ENCODE results near the gene ACTN4. TPM values are rescaled to one million over a fixed set of nuclear protein-coding genes. Genes with fewer than 3 reads are reported as not detected.
A peak's percentile ranks its signal among the peaks of the same experiment; 100 is the strongest.

ACTN4 gene
- total and polyA plus RNA-seq, 2 experiments from 2014 or later = 68.9 to 427 TPM

- TF ChIP-seq, protein P1, sequence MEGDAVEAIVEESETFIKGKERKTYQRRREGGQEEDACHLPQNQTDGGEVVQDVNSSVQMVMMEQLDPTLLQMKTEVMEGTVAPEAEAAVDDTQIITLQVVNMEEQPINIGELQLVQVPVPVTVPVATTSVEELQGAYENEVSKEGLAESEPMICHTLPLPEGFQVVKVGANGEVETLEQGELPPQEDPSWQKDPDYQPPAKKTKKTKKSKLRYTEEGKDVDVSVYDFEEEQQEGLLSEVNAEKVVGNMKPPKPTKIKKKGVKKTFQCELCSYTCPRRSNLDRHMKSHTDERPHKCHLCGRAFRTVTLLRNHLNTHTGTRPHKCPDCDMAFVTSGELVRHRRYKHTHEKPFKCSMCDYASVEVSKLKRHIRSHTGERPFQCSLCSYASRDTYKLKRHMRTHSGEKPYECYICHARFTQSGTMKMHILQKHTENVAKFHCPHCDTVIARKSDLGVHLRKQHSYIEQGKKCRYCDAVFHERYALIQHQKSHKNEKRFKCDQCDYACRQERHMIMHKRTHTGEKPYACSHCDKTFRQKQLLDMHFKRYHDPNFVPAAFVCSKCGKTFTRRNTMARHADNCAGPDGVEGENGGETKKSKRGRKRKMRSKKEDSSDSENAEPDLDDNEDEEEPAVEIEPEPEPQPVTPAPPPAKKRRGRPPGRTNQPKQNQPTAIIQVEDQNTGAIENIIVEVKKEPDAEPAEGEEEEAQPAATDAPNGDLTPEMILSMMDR (conservative IDR thresholded peaks at IDR 0.05; ENCODE audit: low read depth in 2 of 2) = no peak
Observed at GRCh38 chr19:38713227-38713649, 65.8 kb downstream of the ACTN4 start (continued).

DNA sequence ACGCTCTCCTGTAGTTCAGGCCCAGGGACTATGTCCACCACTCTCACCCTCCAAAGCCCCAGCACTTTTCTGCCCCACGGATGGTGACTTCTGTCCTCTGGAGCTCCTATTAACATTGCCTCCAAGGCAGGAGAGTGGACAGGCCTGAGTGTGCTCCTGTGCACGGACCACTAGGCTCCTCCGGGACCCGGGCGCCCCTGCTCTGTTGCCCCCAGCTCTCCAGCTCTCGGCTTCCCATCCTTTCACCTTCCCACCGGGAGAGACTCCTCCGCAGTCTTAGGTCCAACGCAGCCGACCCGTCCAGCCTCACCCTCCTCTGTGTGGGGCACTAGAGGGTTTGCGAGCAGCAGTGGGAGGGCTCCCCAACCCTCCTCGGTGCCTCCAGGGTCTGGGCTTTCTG, 66.4 kb downstream of the ACTN4 start:
- Mint-ChIP-seq H3K4me1 (0 out of 3 replicates have a peak, but pooled peaks cover 2% of the 10 kb centered on the region), H3K36me3 (ENCODE audit: low read depth) (peaks cover 71% of the 10 kb centered on the region), H3K27ac (peak overlapping the region; percentile 49; the same call in 1 of the 2 replicates), H3K4me3 (no peak overlapping the region), H3K9me3 (no peaks in the 10 kb centered on the region; the same call in 2 of the 3 replicates), H3K27me3 (ENCODE audit: insufficient read depth, low read depth, poor library complexity) (peaks cover 23% of the 10 kb centered on the region)
- Histone ChIP-seq H4K20me1 (replicated peaks; ENCODE audit: insufficient read depth) (no peaks in the 10 kb centered on the region; the same call in none of the 2 replicates), H3K4me1 (ENCODE audit: insufficient read depth) (no peaks in the 10 kb centered on the region), H3K36me3 (ENCODE audit: insufficient read depth) (peaks cover 39% of the 10 kb centered on the region), H3K27me3 (ENCODE audit: insufficient read depth) (no peaks in the 10 kb centered on the region), H3K4me3 (no peak overlapping the region), H3K9me2 (ENCODE audit: insufficient read depth) (no peaks in the 10 kb centered on the region), H2AFZ (no peak overlapping the region), H3K79me2 (replicated peaks; ENCODE audit: insufficient read depth) (no peaks in the 10 kb centered on the region), H3K4me2 (no peak overlapping the region), H3K27ac (ENCODE audit: low read depth) (no peak overlapping the region), H3F3A (replicated peaks; ENCODE audit: low read depth) (no peaks in the 10 kb centered on the region)
- ATAC-seq (no peak), DNase-seq (ENCODE audit: low spot score) (no peak)
- TF ChIP-seq POLR2AphosphoS5 (IDR thresholded peaks at IDR 0.05; ENCODE audit: low read depth) (no peak), EZH2 (IDR thresholded peaks at IDR 0.05; ENCODE audit: low read depth, unreplicated experiment) (no peak), REST (IDR thresholded peaks at IDR 0.05; ENCODE audit: unreplicated experiment) (no peak), JUNB (IDR thresholded peaks at IDR 0.05; ENCODE audit: unreplicated experiment) (no peak), CREB1 (CRISPR knock-in tag; IDR thresholded peaks at IDR 0.05; ENCODE audit: low read depth) (no peak), ZNF114 (CRISPR knock-in tag; IDR thresholded peaks at IDR 0.05) (no peak), STAT1 (IDR thresholded peaks at IDR 0.05; ENCODE audit: unreplicated experiment) (no peak)
- TF ChIP-seq, protein P2, sequence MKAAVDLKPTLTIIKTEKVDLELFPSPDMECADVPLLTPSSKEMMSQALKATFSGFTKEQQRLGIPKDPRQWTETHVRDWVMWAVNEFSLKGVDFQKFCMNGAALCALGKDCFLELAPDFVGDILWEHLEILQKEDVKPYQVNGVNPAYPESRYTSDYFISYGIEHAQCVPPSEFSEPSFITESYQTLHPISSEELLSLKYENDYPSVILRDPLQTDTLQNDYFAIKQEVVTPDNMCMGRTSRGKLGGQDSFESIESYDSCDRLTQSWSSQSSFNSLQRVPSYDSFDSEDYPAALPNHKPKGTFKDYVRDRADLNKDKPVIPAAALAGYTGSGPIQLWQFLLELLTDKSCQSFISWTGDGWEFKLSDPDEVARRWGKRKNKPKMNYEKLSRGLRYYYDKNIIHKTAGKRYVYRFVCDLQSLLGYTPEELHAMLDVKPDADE (IDR thresholded peaks at IDR 0.05) = no peak
- TF ChIP-seq, protein P1 (conservative IDR thresholded peaks at IDR 0.05; ENCODE audit: low read depth in 2 of 2) = no peak
- TF ChIP-seq, protein P3, sequence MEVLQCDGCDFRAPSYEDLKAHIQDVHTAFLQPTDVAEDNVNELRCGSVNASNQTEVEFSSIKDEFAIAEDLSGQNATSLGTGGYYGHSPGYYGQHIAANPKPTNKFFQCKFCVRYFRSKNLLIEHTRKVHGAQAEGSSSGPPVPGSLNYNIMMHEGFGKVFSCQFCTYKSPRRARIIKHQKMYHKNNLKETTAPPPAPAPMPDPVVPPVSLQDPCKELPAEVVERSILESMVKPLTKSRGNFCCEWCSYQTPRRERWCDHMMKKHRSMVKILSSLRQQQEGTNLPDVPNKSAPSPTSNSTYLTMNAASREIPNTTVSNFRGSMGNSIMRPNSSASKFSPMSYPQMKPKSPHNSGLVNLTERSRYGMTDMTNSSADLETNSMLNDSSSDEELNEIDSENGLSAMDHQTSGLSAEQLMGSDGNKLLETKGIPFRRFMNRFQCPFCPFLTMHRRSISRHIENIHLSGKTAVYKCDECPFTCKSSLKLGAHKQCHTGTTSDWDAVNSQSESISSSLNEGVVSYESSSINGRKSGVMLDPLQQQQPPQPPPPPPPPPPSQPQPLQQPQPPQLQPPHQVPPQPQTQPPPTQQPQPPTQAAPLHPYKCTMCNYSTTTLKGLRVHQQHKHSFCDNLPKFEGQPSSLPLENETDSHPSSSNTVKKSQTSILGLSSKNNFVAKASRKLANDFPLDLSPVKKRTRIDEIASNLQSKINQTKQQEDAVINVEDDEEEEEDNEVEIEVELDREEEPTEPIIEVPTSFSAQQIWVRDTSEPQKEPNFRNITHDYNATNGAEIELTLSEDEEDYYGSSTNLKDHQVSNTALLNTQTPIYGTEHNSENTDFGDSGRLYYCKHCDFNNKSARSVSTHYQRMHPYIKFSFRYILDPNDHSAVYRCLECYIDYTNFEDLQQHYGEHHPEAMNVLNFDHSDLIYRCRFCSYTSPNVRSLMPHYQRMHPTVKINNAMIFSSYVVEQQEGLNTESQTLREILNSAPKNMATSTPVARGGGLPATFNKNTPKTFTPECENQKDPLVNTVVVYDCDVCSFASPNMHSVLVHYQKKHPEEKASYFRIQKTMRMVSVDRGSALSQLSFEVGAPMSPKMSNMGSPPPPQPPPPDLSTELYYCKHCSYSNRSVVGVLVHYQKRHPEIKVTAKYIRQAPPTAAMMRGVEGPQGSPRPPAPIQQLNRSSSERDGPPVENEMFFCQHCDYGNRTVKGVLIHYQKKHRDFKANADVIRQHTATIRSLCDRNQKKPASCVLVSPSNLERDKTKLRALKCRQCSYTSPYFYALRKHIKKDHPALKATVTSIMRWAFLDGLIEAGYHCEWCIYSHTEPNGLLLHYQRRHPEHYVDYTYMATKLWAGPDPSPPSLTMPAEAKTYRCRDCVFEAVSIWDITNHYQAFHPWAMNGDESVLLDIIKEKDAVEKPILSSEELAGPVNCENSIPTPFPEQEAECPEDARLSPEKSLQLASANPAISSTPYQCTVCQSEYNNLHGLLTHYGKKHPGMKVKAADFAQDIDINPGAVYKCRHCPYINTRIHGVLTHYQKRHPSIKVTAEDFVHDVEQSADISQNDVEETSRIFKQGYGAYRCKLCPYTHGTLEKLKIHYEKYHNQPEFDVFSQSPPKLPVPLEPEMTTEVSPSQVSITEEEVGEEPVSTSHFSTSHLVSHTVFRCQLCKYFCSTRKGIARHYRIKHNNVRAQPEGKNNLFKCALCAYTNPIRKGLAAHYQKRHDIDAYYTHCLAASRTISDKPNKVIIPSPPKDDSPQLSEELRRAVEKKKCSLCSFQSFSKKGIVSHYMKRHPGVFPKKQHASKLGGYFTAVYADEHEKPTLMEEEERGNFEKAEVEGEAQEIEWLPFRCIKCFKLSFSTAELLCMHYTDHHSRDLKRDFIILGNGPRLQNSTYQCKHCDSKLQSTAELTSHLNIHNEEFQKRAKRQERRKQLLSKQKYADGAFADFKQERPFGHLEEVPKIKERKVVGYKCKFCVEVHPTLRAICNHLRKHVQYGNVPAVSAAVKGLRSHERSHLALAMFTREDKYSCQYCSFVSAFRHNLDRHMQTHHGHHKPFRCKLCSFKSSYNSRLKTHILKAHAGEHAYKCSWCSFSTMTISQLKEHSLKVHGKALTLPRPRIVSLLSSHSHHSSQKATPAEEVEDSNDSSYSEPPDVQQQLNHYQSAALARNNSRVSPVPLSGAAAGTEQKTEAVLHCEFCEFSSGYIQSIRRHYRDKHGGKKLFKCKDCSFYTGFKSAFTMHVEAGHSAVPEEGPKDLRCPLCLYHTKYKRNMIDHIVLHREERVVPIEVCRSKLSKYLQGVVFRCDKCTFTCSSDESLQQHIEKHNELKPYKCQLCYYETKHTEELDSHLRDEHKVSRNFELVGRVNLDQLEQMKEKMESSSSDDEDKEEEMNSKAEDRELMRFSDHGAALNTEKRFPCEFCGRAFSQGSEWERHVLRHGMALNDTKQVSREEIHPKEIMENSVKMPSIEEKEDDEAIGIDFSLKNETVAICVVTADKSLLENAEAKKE (CRISPR knock-in tag; IDR thresholded peaks at IDR 0.05) = no peak

Measured in GM23338 (cell line).